SK-N-SH (cell line): ENCODE results near the gene TMIGD3. TPM values are rescaled to one million over a fixed set of nuclear protein-coding genes. Genes with fewer than 3 reads are reported as not detected.

Experiments used
- CTCF ChIA-PET: fragments of 300-600, 350-600 bp; formaldehyde crosslinking; extraction: SDS; loops from one replicate; lab custom pipeline; 2021; lab: Yijun Ruan, JAX
- POLR2A ChIA-PET: fragments of 350-600 bp; sonication (Branson Sonifier 250); formaldehyde crosslinking; extraction: SDS; loops from one replicate; lab custom pipeline; 2020; ENCODE audit warnings: antibody characterized with exemption, inconsistent platforms; lab: Yijun Ruan, JAX
- DNase-seq: peaks from one replicate; pipeline ENCODE4 v3.0.0; 2012
- H2AFZ ChIP-seq: fragments of 200-600 bp; sonication (generic); 2 replicates; pipeline ENCODE4 v1.8.1; 2016; ENCODE audit warnings: antibody characterized with exemption, mild to moderate bottlenecking, low read depth
- H3F3A ChIP-seq: fragments of 200-600 bp; sonication (generic); replicated peaks from 2 replicates; pipeline ENCODE3; 2016; ENCODE audit warnings: antibody characterized with exemption, mild to moderate bottlenecking; ENCODE audit not compliant: insufficient read depth
- H3K27ac ChIP-seq, 2 experiments: fragments of 200-500 bp in 1 of 2; fragments of 200-600 bp in 1 of 2; sonication (Bioruptor generic) in 1 of 2; sonication (generic), shearing (Covaris generic) in 1 of 2; 2 replicates each; pipeline versions ENCODE4 v1.5.1 to v1.6.1; 2014 to 2016; ENCODE audit warnings: low read depth in 2 of 2, inconsistent platforms in 1 of 2, low read length in 1 of 2, mild to moderate bottlenecking in 1 of 2, mixed read lengths in 1 of 2
- H3K27me3 ChIP-seq: fragments of 200-600 bp; sonication (generic), shearing (Covaris generic); 2 replicates; pipeline ENCODE4 v1.6.1; 2016; ENCODE audit warnings: mixed run types; ENCODE audit not compliant: insufficient read depth
- H3K36me3 ChIP-seq, 2 experiments: fragments of 200-500 bp in 1 of 2; fragments of 200-600 bp in 1 of 2; sonication (Bioruptor generic) in 1 of 2; sonication (generic) in 1 of 2; replicated peaks in 1 of 2; 2 replicates each; pipeline versions ENCODE3 to v1.5.1; 2014 to 2016; ENCODE audit warnings: low read length in 1 of 2, mild to moderate bottlenecking in 1 of 2; ENCODE audit not compliant: insufficient read depth in 2 of 2, control insufficient read depth in 1 of 2
- H3K4me1 ChIP-seq, 2 experiments: fragments of 200-500 bp in 1 of 2; fragments of 200-600 bp in 1 of 2; sonication (Bioruptor generic) in 1 of 2; sonication (generic), shearing (Covaris generic) in 1 of 2; 2 replicates each; pipeline versions ENCODE4 v1.5.1 to v1.6.1; 2014 to 2016; ENCODE audit warnings: low read depth in 1 of 2, low read length in 1 of 2, mixed run types in 1 of 2; ENCODE audit not compliant: insufficient read depth in 2 of 2, control insufficient read depth in 1 of 2
- H3K4me2 ChIP-seq: fragments of 200-600 bp; sonication (generic), shearing (Covaris generic); 2 replicates; pipeline ENCODE4 v1.6.1; 2017; ENCODE audit warnings: mixed run types
- H3K4me3 ChIP-seq, 2 experiments: fragments of 200-500 bp in 1 of 2; fragments of 200-600 bp in 1 of 2; sonication (Bioruptor generic) in 1 of 2; sonication (generic), shearing (Covaris generic) in 1 of 2; 2 replicates each; pipeline versions ENCODE4 v1.5.1 to v1.8.1; 2014 to 2016; ENCODE audit warnings: low read depth in 2 of 2, inconsistent platforms in 1 of 2, low read length in 1 of 2, mild to moderate bottlenecking in 1 of 2, mixed read lengths in 1 of 2, moderate library complexity in 1 of 2
- H3K79me2 ChIP-seq: fragments of 200-600 bp; sonication (generic); 2 replicates; pipeline ENCODE4 v1.8.1; 2017; ENCODE audit warnings: mild to moderate bottlenecking; ENCODE audit not compliant: insufficient read depth
- H3K9ac ChIP-seq: fragments of 200-600 bp; sonication (generic); 2 replicates; pipeline ENCODE4 v1.6.1; 2017; ENCODE audit warnings: mixed run types
- H3K9me2 ChIP-seq: fragments of 200-600 bp; sonication (generic); 2 replicates; pipeline ENCODE4 v1.6.1; 2017; ENCODE audit warnings: mixed run types
- H3K9me3 ChIP-seq: fragments of 200-600 bp; sonication (generic); 2 replicates; pipeline ENCODE4 v1.6.1; 2017; ENCODE audit warnings: mixed run types, mild to moderate bottlenecking, moderate library complexity
- H4K20me1 ChIP-seq: fragments of 200-600 bp; sonication (generic); 2 replicates; pipeline ENCODE4 v1.6.1; 2017; ENCODE audit warnings: mild to moderate bottlenecking, mixed run types; ENCODE audit not compliant: insufficient read depth
- CHD2 ChIP-seq: fragments of 150-350 bp; IDR thresholded peaks from 2 replicates; pipeline ENCODE4 v1.6.1; 2018; ENCODE audit warnings: low read length; ENCODE audit not compliant: partially characterized antibody
- CTCF ChIP-seq: fragments of 200-600 bp; sonication (generic); IDR thresholded peaks from 2 replicates; pipeline ENCODE4 v1.6.1; 2017; ENCODE audit warnings: antibody characterized with exemption, mild to moderate bottlenecking, moderate library complexity
- ELF1 ChIP-seq: IDR thresholded peaks from 2 replicates; pipeline ENCODE4 v1.4.0; 2012
- EZH2phosphoT487 ChIP-seq: fragments of 200-600 bp; sonication (generic); IDR thresholded peaks from 2 replicates; pipeline ENCODE4 v1.6.1; 2017; ENCODE audit warnings: low read depth, mixed run types, mild to moderate bottlenecking, antibody characterized with exemption, moderate library complexity, borderline replicate concordance
- FOXJ3 ChIP-seq: sonication (generic); formaldehyde crosslinking; IDR thresholded peaks from 2 replicates; pipeline ENCODE4 v1.5.1; 2020; ENCODE audit warnings: mild to moderate bottlenecking, missing genetic modification reagents
- IRF3 ChIP-seq: fragments of 150-350 bp; IDR thresholded peaks from 2 replicates; pipeline ENCODE4 v1.6.1; 2016; ENCODE audit warnings: mild to moderate bottlenecking, low read depth, low read length
- MAX ChIP-seq: IDR thresholded peaks from 2 replicates; pipeline ENCODE4 v1.4.0; 2012; ENCODE audit warnings: low read depth
- MXI1 ChIP-seq: IDR thresholded peaks from 2 replicates; pipeline ENCODE4 v1.6.1; 2012; ENCODE audit warnings: mild to moderate bottlenecking, low read depth, low read length, improper control_type of control experiment
- NRF1 ChIP-seq: IDR thresholded peaks from 2 replicates; pipeline ENCODE4 v1.6.1; 2012; ENCODE audit warnings: low read depth, mild to moderate bottlenecking, low read length
- PBX3 ChIP-seq: IDR thresholded peaks from 2 replicates; pipeline ENCODE4; 2012
- POLR2AphosphoS5 ChIP-seq: IDR thresholded peaks from 2 replicates; pipeline ENCODE4 v1.6.1; 2012; ENCODE audit warnings: low read depth, low read length
- RAD21 ChIP-seq: IDR thresholded peaks from 2 replicates; pipeline ENCODE4 v1.6.1; 2012; ENCODE audit warnings: mild to moderate bottlenecking, low read length
- RFX5 ChIP-seq: IDR thresholded peaks from 2 replicates; pipeline ENCODE4 v1.6.1; 2012; ENCODE audit warnings: mild to moderate bottlenecking, improper control_type of control experiment, low read length
- SIN3A ChIP-seq: IDR thresholded peaks from 2 replicates; pipeline ENCODE4 v1.6.1; 2012; ENCODE audit warnings: low read depth, mild to moderate bottlenecking, low read length, moderate library complexity, borderline replicate concordance
- SMC3 ChIP-seq: IDR thresholded peaks from 2 replicates; pipeline ENCODE4 v1.6.1; 2012; ENCODE audit warnings: low read depth, low read length, improper control_type of control experiment
- TAF1 ChIP-seq: IDR thresholded peaks from 2 replicates; pipeline ENCODE4 v1.6.1; 2012; ENCODE audit warnings: low read depth, mild to moderate bottlenecking, low read length, moderate library complexity, borderline replicate concordance
- USF1 ChIP-seq: IDR thresholded peaks from 2 replicates; pipeline ENCODE4 v1.4.0; 2012; ENCODE audit warnings: low read depth, borderline replicate concordance
- WGBS: methylation state at CpG from one replicate; pipeline ENCODE4 v1.1.6; 2017; ENCODE audit warnings: low lambda C conversion rate; 5-methylcytosine and 5-hydroxymethylcytosine counted together
- polyA plus RNA-seq, 3 experiments: library from polyadenylated mRNA; depleted of rRNA; stranded (reverse); fragments of >200 nt; gene quantifications; 2 replicates each; pipeline ENCODE4 v1.2.3, GENCODE V29; 2012
- TF ChIP-seq, protein P1 (sequence below): IDR thresholded peaks from 2 replicates; pipeline ENCODE4 v1.4.0; 2012; ENCODE audit warnings: low read depth, borderline replicate concordance

TMIGD3 gene
- polyA plus RNA-seq, 1 of the 3 experiments (the other 2 are of a cell fraction): not detected

DNA sequence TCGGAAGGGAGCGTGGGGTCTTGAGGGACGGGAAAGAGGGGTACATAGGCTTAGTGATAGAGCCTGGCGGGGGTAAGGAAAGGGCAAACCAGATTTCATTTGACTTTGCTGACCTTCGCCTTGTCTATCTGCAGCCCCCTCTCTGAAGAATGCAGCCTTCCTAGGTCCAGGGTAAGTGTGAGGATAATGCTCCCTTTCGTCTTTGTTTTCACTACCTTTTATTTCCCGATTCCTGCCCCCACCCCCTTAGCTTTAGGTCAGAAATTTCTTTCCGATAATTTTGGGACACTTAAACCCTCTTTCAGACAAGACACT, 53.8 kb downstream of the TMIGD3 start (continued):
- TF ChIP-seq PBX3: no peak
- TF ChIP-seq CHD2: no peak
- TF ChIP-seq ELF1: no peak
- TF ChIP-seq, all 33 proteins: peak for 0

DNA sequence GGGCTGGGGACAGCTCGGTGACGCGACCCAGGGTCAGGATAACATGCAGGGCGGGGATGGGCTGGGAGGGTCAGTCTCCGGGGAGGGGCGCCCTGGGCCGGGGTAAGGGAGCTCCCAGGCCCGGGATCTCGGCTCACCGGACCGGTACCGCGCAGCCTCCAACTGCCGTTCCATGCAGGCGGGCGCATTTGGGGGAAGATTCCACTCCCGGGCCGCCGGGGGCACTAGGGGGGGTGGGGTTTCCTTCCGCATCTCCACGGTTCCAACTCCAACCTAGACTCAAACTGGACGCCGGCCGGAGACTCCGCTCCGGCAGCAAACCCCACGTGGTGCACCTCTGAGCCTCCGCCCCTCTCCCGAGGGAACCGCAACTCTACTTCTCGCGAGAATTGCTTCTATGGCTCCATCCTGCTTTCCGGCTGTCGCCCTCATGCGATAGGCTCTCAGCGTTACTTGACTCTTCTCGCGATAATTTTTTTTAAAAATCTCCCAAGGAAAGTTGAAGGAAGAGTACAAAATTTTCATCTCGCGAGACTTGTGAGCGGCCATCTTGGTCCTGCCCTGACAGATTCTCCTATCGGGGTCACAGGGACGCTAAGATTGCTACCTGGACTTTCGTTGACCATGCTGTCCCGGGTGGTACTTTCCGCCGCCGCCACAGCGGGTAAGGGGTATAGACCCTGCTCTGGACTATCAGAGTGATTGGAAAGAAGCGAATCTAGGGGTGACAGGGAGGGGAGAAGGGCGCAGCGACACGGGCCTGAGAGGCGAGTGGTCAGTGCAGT, 54.3 kb downstream of the TMIGD3 start, which contains the start of the genes ATP5PB and WDR77:
Gene ATP5PB (plus strand): TSS at position 547 of the 785 bp plus-strand sequence. CDS start 78 bp downstream, at position 625.
Gene WDR77 (minus strand): TSS at position 339 of the 785 bp plus-strand sequence. CDS start 87 bp downstream, at position 252.
- Histone ChIP-seq H3K27ac (peak within 1 kb of the TSS; percentile 69 to 78; a peak in 3 of 4 replicates), H3K27me3 (no peaks in the 10 kb centered on the region), H3K79me2 (peaks cover 91% of the 10 kb centered on the region), H3K36me3 (peaks cover 34 to 52% of the 10 kb centered on the region in 2 experiments), H3K4me2 (peak within 1 kb of the TSS; percentile 92), H3K9me2 (no peaks in the 10 kb centered on the region), H3K9ac (peak within 1 kb of the TSS; percentile 93), H4K20me1 (no peaks in the 10 kb centered on the region), H3K4me1 (peaks cover 5% of the 10 kb centered on the region in 2 experiments; a peak in 3 of 4 replicates), H2AFZ (peak within 1 kb of the TSS; percentile 93), H3K9me3 (no peaks in the 10 kb centered on the region), H3F3A (no peaks in the 10 kb centered on the region), H3K4me3 (peak within 1 kb of the TSS; percentile 97 to 99)
- ChIA-PET CTCF (interaction anchor here (0.8 to 1.3 kb wide), 3 partner anchors 8 to 226 kb away, joined by 3 to 4 read pairs (median 3); no protein-coding TSS in a partner anchor), POLR2A (interaction anchor here (1.0 kb wide), 2 partner anchors 11 to 12 kb away, joined by 3 to 4 read pairs; no protein-coding TSS in a partner anchor)
- peak; percentile 96 for DNase-seq
- WGBS: under 1% methylated on average over 33 of the region's 54 CpGs
- TF ChIP-seq USF1 (peak; percentile 84), ELF1 (peak; percentile 63; the same call in 1 of the 2 replicates), CTCF (no peak), FOXJ3 (CRISPR knock-in tag) (no peak), EZH2phosphoT487 (no peak), SIN3A (peak; percentile 97), PBX3 (no peak), CHD2 (peak; percentile 100), NRF1 (no peak), MAX (peak; percentile 97), RFX5 (no peak), RAD21 (no peak), TAF1 (peak; percentile 79; the same call in 1 of the 2 replicates), MXI1 (peak; percentile 99), IRF3 (no peak), POLR2AphosphoS5 (peak; percentile 56; the same call in 1 of the 2 replicates), SMC3 (no peak)
- TF ChIP-seq, protein P1, sequence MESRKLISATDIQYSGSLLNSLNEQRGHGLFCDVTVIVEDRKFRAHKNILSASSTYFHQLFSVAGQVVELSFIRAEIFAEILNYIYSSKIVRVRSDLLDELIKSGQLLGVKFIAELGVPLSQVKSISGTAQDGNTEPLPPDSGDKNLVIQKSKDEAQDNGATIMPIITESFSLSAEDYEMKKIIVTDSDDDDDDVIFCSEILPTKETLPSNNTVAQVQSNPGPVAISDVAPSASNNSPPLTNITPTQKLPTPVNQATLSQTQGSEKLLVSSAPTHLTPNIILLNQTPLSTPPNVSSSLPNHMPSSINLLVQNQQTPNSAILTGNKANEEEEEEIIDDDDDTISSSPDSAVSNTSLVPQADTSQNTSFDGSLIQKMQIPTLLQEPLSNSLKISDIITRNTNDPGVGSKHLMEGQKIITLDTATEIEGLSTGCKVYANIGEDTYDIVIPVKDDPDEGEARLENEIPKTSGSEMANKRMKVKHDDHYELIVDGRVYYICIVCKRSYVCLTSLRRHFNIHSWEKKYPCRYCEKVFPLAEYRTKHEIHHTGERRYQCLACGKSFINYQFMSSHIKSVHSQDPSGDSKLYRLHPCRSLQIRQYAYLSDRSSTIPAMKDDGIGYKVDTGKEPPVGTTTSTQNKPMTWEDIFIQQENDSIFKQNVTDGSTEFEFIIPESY: peak; percentile 99
